Astrocyte of the cerebellum (primary cell): Measurements from ENCODE around the gene KCNH6.

Source experiments
- DNase-seq: peaks from one replicate; pipeline ENCODE4 v3.0.0-alpha.2; 2011; ENCODE audit warnings: low read depth
- H3K4me3 ChIP-seq: 2 replicates; pipeline ENCODE4 v1.5.1; 2011; ENCODE audit warnings: mild to moderate bottlenecking, low read depth, low read length, moderate library complexity
- CTCF ChIP-seq: IDR thresholded peaks from 2 replicates; pipeline ENCODE4 v1.5.1; 2012; ENCODE audit warnings: low read length, low read depth, moderate library complexity, mild to moderate bottlenecking; ENCODE audit errors: missing control alignments
- in situ Hi-C: cut with HindIII; loops from 2 replicates; pipeline ENCODE4 v1.10.0; 2017; ENCODE audit warnings: low sequenced_read_pairs

Gene KCNH6

GRCh38 chr17:63537001-63537400 lies 13.8 kb downstream of the KCNH6 start:
- no peak for DNase-seq
- in situ Hi-C loops: no loop called here

DNA sequence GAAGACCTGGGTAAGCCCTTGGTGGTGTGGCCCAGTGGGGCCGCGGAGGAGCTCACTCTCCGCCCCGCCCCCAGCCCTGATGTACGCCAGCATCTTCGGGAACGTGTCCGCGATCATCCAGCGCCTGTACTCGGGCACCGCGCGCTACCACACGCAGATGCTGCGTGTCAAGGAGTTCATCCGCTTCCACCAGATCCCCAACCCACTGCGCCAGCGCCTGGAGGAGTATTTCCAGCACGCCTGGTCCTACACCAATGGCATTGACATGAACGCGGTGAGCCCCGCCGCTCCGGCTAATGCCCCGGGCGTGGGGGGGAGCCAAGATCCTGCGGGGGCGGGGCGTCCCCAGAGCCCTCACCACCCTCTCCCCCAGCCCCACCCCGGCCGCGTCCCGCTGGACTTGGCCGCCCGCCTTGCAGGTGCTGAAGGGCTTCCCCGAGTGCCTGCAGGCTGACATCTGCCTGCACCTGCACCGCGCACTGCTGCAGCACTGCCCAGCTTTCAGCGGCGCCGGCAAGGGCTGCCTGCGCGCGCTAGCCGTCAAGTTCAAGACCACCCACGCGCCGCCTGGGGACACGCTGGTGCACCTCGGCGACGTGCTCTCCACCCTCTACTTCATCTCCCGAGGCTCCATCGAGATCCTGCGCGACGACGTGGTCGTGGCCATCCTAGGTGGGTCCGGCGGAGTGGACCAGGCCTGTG lies 15.0 kb downstream of the KCNH6 start:
- DNase-seq: no peak
- TF ChIP-seq CTCF: no peak
- H3K4me3 ChIP-seq: no peak overlapping the region
- in situ Hi-C loops: no loop called here

More at GRCh38 chr17:63537001-63537400, 13.8 kb downstream of the KCNH6 start:
- no peak for TF ChIP-seq CTCF
- H3K4me3 ChIP-seq: no peak overlapping the region

- H3K4me3 ChIP-seq: no peak overlapping the region
- no peak for TF ChIP-seq CTCF
- in situ Hi-C loops: no loop called here
- DNase-seq: no peak
These were observed 15.8 kb downstream of the KCNH6 start for GRCh38 chr17:63538693-63539595.

- TF ChIP-seq CTCF: no peak
- in situ Hi-C loops: loop anchor here (5.0 kb wide), 1 partner anchor 58 kb away; no protein-coding TSS in a partner anchor
- DNase-seq: no peak
- no peak overlapping the region for H3K4me3 ChIP-seq
These were observed 17.4 kb downstream of the KCNH6 start for GRCh38 chr17:63540590-63540989.

DNA sequence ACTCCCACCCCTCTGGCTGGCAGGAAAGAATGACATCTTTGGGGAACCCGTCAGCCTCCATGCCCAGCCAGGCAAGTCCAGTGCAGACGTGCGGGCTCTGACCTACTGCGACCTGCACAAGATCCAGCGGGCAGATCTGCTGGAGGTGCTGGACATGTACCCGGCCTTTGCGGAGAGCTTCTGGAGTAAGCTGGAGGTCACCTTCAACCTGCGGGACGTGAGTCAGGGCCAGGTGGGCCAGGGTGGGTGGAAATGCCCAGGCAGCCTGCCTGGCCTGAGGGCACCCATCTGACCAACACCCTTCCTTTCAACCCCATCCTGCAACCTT lies 19.0 kb downstream of the KCNH6 start:
- in situ Hi-C loops: loop anchor here (5.0 kb wide), 1 partner anchor 60 kb away; no protein-coding TSS in a partner anchor
- DNase-seq: no peak
- H3K4me3 ChIP-seq: no peak overlapping the region
- TF ChIP-seq CTCF: no peak

DNA sequence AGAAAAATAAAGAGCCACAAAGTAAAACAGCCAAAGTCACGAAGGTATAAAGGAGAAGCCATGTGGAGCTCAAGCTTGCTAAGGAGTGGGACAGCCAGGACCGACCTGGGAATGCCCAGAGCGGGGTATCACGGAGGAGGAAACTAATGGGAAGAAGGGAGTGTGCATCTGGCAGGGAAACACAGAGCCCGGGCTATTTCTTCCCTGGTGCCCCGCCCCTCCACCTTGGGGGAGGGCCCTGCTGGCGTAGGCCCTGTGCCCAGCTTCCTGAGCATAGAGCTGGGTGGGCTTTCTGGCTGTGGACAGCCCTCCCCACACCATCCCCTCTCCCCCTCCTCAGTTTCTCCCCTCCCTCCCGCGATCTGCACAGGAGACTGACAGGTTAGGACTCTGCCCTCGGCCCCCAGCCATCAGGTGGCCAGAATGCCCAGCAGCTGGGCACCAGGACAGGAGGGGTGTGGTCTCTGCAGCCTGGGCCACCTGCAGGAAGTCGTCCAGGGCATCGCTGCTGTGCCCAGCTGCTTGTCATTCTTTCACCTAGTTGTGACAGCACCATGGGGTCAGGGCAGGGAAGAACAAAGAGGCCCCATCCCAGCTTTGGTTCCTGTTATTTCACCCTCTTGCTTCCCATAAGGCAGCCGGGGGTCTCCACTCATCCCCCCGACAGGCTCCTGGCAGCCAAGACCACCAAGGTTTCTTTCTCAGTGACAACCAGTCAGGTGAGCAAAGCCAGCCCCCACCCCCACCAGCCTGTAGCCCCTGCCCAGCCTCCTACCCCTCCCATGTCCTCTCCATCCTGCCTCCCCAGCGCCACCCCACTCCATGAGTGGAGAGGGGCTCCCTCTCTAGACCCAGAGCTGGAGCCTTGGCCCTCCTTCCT lies 20.0 kb downstream of the KCNH6 start:
- H3K4me3 ChIP-seq: no peak overlapping the region
- no peak for TF ChIP-seq CTCF
- DNase-seq: no peak
- in situ Hi-C loops: loop anchor here (5.0 kb wide), 1 partner anchor 61 kb away; no protein-coding TSS in a partner anchor
